ENCODE data around the gene RBPJ.
"Not testable (repeated sequence)": the region's sequence is repeated elsewhere in the genome, so short reads cannot be mapped to it uniquely, and the experiment has no call there.

Gene RBPJ

GRCh38 chr4:26351685-26352084 is 30.9 kb downstream of the RBPJ start:
- no peak for DNase-seq (ENCODE audit: low read depth)
- no peak for TF ChIP-seq CTCF (IDR thresholded peaks at IDR 0.05; ENCODE audit: low read depth, low read length, missing control alignments)
- H3K4me3 ChIP-seq (ENCODE audit: low read depth, low read length), result no peak overlapping the region

GRCh38 chr4:26354491-26354890 is 33.7 kb downstream of the RBPJ start:
- no peak for DNase-seq (ENCODE audit: low read depth)
- TF ChIP-seq CTCF (IDR thresholded peaks at IDR 0.05; ENCODE audit: low read depth, low read length, missing control alignments), result no peak
- H3K4me3 ChIP-seq (ENCODE audit: low read depth, low read length), result no peak overlapping the region

- DNase-seq (ENCODE audit: low read depth), result no peak
Measured at GRCh38 chr4:26355392-26356052, 34.7 kb downstream of the RBPJ start.

GRCh38 chr4:26356081-26356501 is 35.3 kb downstream of the RBPJ start:
- H3K4me3 ChIP-seq (ENCODE audit: low read depth, low read length), result no peak overlapping the region
- no peak for DNase-seq (ENCODE audit: low read depth)
- no peak for TF ChIP-seq CTCF (IDR thresholded peaks at IDR 0.05; ENCODE audit: low read depth, low read length, missing control alignments)

More at GRCh38 chr4:26355392-26356052, 34.7 kb downstream of the RBPJ start:
- TF ChIP-seq CTCF (IDR thresholded peaks at IDR 0.05; ENCODE audit: low read depth, low read length, missing control alignments), result no peak
- H3K4me3 ChIP-seq (ENCODE audit: low read depth, low read length), result no peak overlapping the region

GRCh38 chr4:26359521-26359920 is 38.7 kb downstream of the RBPJ start:
- DNase-seq (ENCODE audit: low read depth); H3K4me3 ChIP-seq (ENCODE audit: low read depth, low read length): not testable (repeated sequence)

GRCh38 chr4:26360273-26360672 is 39.5 kb downstream of the RBPJ start:
- no peak overlapping the region for H3K4me3 ChIP-seq (ENCODE audit: low read depth, low read length)
- TF ChIP-seq CTCF (IDR thresholded peaks at IDR 0.05; ENCODE audit: low read depth, low read length, missing control alignments), result no peak
- no peak for DNase-seq (ENCODE audit: low read depth)

GRCh38 chr4:26360864-26361263 is 40.0 kb downstream of the RBPJ start:
- DNase-seq (ENCODE audit: low read depth), result no peak

More at GRCh38 chr4:26360864-26361263, 40.0 kb downstream of the RBPJ start:
- TF ChIP-seq CTCF (IDR thresholded peaks at IDR 0.05; ENCODE audit: low read depth, low read length, missing control alignments), result no peak
- no peak overlapping the region for H3K4me3 ChIP-seq (ENCODE audit: low read depth, low read length)

Measured in GM12864 (cell line).